Hepatocyte (in vitro differentiated cells): ENCODE results near the gene SPOCD1.

Experiments
- EZH2 ChIP-seq: fragments of 200-600 bp; sonication (generic); IDR thresholded peaks from 2 replicates; pipeline ENCODE4 v1.6.1; 2016; ENCODE audit warnings: antibody characterized with exemption, mild to moderate bottlenecking, borderline replicate concordance
- EZH2phosphoT487 ChIP-seq: fragments of 200-600 bp; sonication (generic); IDR thresholded peaks from one replicate; pipeline ENCODE4 v1.6.1; 2018; ENCODE audit warnings: antibody characterized with exemption, mild to moderate bottlenecking, low read depth, moderate library complexity; ENCODE audit not compliant: unreplicated experiment, severe bottlenecking
- TF ChIP-seq, protein P1 (sequence below): fragments of 200-600 bp; sonication (generic); IDR thresholded peaks from 2 replicates; pipeline ENCODE4 v1.5.1; 2016; ENCODE audit warnings: antibody characterized with exemption, mild to moderate bottlenecking; ENCODE audit not compliant: poor library complexity

GRCh38 chr1:31745096-31745945, 70.5 kb downstream of the SPOCD1 start:
- TF ChIP-seq EZH2: no peak
- TF ChIP-seq, protein P1, sequence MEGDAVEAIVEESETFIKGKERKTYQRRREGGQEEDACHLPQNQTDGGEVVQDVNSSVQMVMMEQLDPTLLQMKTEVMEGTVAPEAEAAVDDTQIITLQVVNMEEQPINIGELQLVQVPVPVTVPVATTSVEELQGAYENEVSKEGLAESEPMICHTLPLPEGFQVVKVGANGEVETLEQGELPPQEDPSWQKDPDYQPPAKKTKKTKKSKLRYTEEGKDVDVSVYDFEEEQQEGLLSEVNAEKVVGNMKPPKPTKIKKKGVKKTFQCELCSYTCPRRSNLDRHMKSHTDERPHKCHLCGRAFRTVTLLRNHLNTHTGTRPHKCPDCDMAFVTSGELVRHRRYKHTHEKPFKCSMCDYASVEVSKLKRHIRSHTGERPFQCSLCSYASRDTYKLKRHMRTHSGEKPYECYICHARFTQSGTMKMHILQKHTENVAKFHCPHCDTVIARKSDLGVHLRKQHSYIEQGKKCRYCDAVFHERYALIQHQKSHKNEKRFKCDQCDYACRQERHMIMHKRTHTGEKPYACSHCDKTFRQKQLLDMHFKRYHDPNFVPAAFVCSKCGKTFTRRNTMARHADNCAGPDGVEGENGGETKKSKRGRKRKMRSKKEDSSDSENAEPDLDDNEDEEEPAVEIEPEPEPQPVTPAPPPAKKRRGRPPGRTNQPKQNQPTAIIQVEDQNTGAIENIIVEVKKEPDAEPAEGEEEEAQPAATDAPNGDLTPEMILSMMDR: peak; percentile 66
- no peak for TF ChIP-seq EZH2phosphoT487
